D721Med (cell line): ENCODE data around the gene TMBIM6.
"Not testable (repeated sequence)": the region's sequence is repeated elsewhere in the genome, so short reads cannot be mapped to it uniquely, and the experiment has no call there.

ENCODE experiments used
- DNase-seq: peaks from one replicate; pipeline ENCODE4 v3.0.0; 2011; ENCODE audit warnings: low spot score; ENCODE audit not compliant: insufficient read length
- FAIRE-seq: peaks from 2 replicates; lab custom pipeline; 2011; peaks lifted over from hg19 to GRCh38; lab: Jason Lieb, UNC
- CTCF ChIP-seq: IDR thresholded peaks from 2 replicates; pipeline ENCODE4 v1.5.1; 2012; ENCODE audit warnings: mild to moderate bottlenecking, control low read depth; ENCODE audit not compliant: insufficient read depth; ENCODE audit errors: missing control alignments

The TMBIM6 gene

GRCh38 chr12:49730568-49731101, 10.7 kb upstream of the TMBIM6 start:
- no peak for DNase-seq
- no peak for TF ChIP-seq CTCF
- no peak for FAIRE-seq

- DNase-seq, result no peak
- FAIRE-seq, result no peak
- no peak for TF ChIP-seq CTCF
Observed at GRCh38 chr12:49733219-49734017, 7.9 kb upstream of the TMBIM6 start.

DNA sequence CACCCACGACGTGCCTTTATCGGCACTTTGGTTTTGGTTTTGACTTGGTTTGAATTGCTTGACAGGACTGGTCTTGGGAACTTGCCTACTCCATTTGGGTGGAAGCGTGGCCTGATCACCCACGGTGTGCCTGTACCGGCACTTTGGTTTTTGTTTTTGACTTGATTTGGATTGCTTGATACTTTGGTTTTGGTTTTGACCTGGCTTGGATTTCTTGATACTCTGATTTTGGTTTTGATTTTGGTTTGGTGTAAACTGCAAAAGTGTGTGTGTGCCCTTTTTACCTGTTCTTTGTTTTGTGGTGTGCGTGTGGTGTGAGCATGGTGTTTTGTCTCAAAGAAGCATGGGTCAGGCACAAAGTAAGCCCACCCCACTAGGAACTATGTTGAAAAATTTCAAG, 6.5 kb upstream of the TMBIM6 start:
- not testable (repeated sequence) for FAIRE-seq, DNase-seq

DNA sequence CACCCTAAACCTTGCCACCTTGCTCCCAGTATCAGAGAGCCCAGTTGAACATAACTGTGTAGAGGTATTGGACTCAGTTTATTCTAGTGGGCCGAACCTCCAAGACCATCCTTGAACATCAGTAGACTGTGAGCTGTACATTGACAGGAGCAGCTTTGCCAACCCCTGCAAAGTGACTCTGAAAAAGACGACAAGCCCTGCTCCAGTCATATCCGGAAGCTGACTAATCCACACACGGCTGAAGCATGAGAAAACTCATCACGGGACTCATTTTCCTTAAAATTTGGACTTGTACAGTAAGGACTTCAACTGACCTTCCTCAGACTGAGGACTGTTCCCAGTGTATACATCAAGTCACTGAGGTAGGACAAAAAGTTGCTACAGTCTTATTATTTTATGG, 2.6 kb upstream of the TMBIM6 start:
- FAIRE-seq, DNase-seq: not testable (repeated sequence)

- FAIRE-seq, DNase-seq: not testable (repeated sequence)
Observed at GRCh38 chr12:49740277-49740676, 1.1 kb upstream of the TMBIM6 start.

DNA sequence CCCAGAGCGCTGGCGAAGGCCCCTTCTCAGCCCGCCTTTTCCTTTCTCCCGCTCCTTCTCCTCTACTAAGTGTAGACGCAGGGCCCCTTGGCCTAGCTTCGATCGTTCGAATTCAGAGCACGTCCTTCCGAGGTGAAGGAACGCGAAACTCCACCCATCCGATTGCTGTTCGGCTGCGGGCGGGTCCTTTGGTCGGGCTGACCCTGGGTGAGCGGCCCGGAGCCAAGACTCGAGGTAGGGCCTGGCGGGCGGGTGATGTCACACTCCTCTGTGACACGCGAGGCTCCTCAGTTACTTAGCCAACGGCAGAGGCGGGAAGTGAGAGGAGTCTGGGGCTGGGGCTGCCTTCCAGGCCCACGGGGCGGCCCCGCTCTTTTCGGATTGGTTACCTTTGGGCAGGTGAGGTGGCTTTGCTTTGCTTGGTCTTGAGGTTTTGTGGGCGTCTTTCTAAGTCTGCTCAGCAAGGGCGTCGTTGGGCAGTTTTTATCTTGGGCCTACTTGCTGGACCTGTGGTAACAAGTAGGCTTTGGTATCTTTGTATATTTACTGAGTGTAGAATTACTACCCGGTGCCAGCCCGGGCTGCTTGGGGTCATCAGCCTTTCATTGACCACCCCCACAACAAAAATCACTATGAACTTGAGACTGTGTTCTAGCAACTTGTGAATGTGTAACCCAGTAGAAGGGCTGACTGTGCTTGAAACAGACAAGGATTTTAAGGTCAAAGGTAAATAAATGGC, 694 bp downstream of the TMBIM6 start:
- DNase-seq, result no peak

DNA sequence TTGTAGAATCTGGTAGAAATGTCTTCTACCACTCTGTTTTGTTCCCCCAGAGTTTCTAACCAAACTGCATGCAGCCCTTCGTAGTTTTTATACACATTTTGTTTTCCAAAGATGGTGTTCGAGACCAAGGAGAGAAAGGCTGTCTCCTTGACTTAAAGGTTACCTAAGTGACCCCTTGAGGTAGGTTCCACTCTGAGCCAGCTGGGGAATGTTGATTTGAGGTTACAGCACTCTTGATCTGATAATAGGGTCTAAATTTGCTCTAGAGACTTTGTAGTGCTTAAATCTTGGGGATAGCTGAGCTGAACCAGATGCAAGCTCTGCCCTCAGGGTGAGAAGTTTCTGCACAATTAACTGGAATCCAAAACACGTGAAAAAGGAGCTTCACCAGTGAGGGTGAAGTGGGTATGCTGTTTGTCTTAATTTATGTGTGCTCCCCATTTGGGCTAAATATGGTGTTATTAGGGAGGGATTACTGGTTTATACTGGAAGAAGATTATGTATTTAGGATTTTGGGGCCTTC, 3.1 kb downstream of the TMBIM6 start:
- FAIRE-seq (no peak), DNase-seq (no peak)
- TF ChIP-seq CTCF, result no peak

More for the DNA sequence above, 694 bp downstream of the TMBIM6 start:
- TF ChIP-seq CTCF, result no peak
- FAIRE-seq, result no peak

- no peak for TF ChIP-seq CTCF
- DNase-seq (no peak), FAIRE-seq (no peak)
Observed at GRCh38 chr12:49748306-49748705, 6.9 kb downstream of the TMBIM6 start.
